Fibroblast of lung (primary cell): ENCODE data around the gene COMMD3. TPM values are rescaled to one million over a fixed set of nuclear protein-coding genes. Genes with fewer than 3 reads are reported as not detected.

ENCODE experiments used
- DNase-seq, 2 donors: peaks; one replicate each; pipeline versions ENCODE4 v3.0.0 to v3.0.0-alpha.2; 2010; ENCODE audit warnings: low read depth in 2 of 2
- H2AFZ ChIP-seq: 2 replicates; pipeline ENCODE4 v1.5.1; 2012; ENCODE audit warnings: low read length, control low read depth, inconsistent platforms
- H3K27ac ChIP-seq: 2 replicates; pipeline ENCODE4 v1.5.1; 2011; ENCODE audit warnings: low read length, control low read depth; ENCODE audit not compliant: insufficient read depth
- H3K27me3 ChIP-seq: 2 replicates; pipeline ENCODE4 v1.5.1; 2011; ENCODE audit warnings: mild to moderate bottlenecking, low read length; ENCODE audit not compliant: control insufficient read depth, insufficient read depth
- H3K36me3 ChIP-seq: 2 replicates; pipeline ENCODE4 v1.5.1; 2011; ENCODE audit warnings: low read length; ENCODE audit not compliant: control insufficient read depth, insufficient read depth
- H3K4me1 ChIP-seq: 2 replicates; pipeline ENCODE4 v1.5.1; 2011; ENCODE audit warnings: low read length; ENCODE audit not compliant: control insufficient read depth, insufficient read depth; ENCODE audit errors: extremely low read depth
- H3K4me2 ChIP-seq: 2 replicates; pipeline ENCODE4 v1.5.1; 2011; ENCODE audit warnings: low read length, control low read depth; ENCODE audit not compliant: insufficient read depth; ENCODE audit errors: extremely low read depth
- H3K4me3 ChIP-seq, 4 experiments: fragments of 200-600 bp in 1 of 4; sonication (generic) in 1 of 4; replicated peaks in 1 of 4; 2 replicates each; pipeline ENCODE4 v1.5.1; 2011 to 2016; ENCODE audit warnings: low read length in 4 of 4, low read depth in 3 of 4, mild to moderate bottlenecking in 3 of 4, control low read depth in 2 of 4, inconsistent platforms in 1 of 4, mixed read lengths in 1 of 4; ENCODE audit not compliant: insufficient read depth in 1 of 4; ENCODE audit errors: control extremely low read depth in 1 of 4
- H3K79me2 ChIP-seq: 2 replicates; pipeline ENCODE4 v1.5.1; 2012; ENCODE audit warnings: mild to moderate bottlenecking, low read length, inconsistent platforms; ENCODE audit not compliant: control insufficient read depth, insufficient read depth
- H3K9ac ChIP-seq: 2 replicates; pipeline ENCODE4 v1.5.1; 2011; ENCODE audit warnings: mild to moderate bottlenecking, low read length, control low read depth; ENCODE audit not compliant: insufficient read depth
- H3K9me3 ChIP-seq: 2 replicates; pipeline ENCODE4 v1.5.1; 2012; ENCODE audit warnings: low read depth, low read length; ENCODE audit not compliant: control insufficient read depth, insufficient read depth
- H4K20me1 ChIP-seq: 2 replicates; pipeline ENCODE4 v1.5.1; 2011; ENCODE audit warnings: low read length; ENCODE audit not compliant: control insufficient read depth, insufficient read depth; ENCODE audit errors: extremely low read depth
- CTCF ChIP-seq, 2 donors: IDR thresholded peaks in 1 of 2; conservative IDR thresholded peaks in 1 of 2; 1 replicate in 1 of 2; 2 replicates in 1 of 2; pipeline ENCODE4 v1.5.1; 2011 to 2012; ENCODE audit warnings: low read length in 2 of 2, control low read depth in 1 of 2, inconsistent platforms in 1 of 2, low read depth in 1 of 2, mild to moderate bottlenecking in 1 of 2
- EZH2 ChIP-seq: IDR thresholded peaks from 2 replicates; pipeline ENCODE4 v1.5.1; 2012; ENCODE audit warnings: low read length, control low read depth, mild to moderate bottlenecking; ENCODE audit errors: missing control alignments
- polyA plus RNA-seq, 2 donors: library from polyadenylated mRNA; depleted of rRNA in 1 of 2; stranded (reverse) in 1 of 2; unstranded in 1 of 2; fragments of >200 nt; gene quantifications; 2 replicates each; pipeline ENCODE4 v1.2.1, GENCODE V29; 2011 to 2012; ENCODE audit warnings: missing spikeins in 1 of 2
- total RNA-seq: library from RNA; depleted of rRNA; stranded (reverse); fragments of >200 nt; gene quantifications from 2 replicates; pipeline ENCODE4 v1.2.1, GENCODE V29; 2014

COMMD3 gene
- total and polyA plus RNA-seq, 2 donors (not counting 1 experiment from before 2014, with no cell fraction given) = 39.0 to 42.3 TPM

GRCh38 chr10:22278441-22278782, 37.8 kb upstream of the COMMD3 start:
- Histone ChIP-seq H3K4me3 (no peak overlapping the region), H3K9me3 (no peaks in the 10 kb centered on the region), H3K9ac (no peak overlapping the region), H3K4me2 (no peak overlapping the region), H3K27ac (no peak overlapping the region), H3K36me3 (no peaks in the 10 kb centered on the region), H3K4me1 (no peaks in the 10 kb centered on the region), H4K20me1 (no peaks in the 10 kb centered on the region), H2AFZ (no peak overlapping the region), H3K27me3 (no peaks in the 10 kb centered on the region), H3K79me2 (no peaks in the 10 kb centered on the region)
- DNase-seq = no peak
- TF ChIP-seq CTCF (conservative IDR thresholded peaks at IDR 0.05 in 1 of 2, IDR thresholded peaks at IDR 0.05 in 1 of 2; ENCODE audit: low read depth in 1 of 2, low read length in 2 of 2) = no peak
- no peak for TF ChIP-seq EZH2

- no peak for DNase-seq
- no peaks in the 10 kb centered on the region for H3K36me3 ChIP-seq
Observed at GRCh38 chr10:22280078-22280477, 36.1 kb upstream of the COMMD3 start.

GRCh38 chr10:22285130-22285529, 31.1 kb upstream of the COMMD3 start:
- DNase-seq = no peak
- no peaks in the 10 kb centered on the region for H3K27me3 ChIP-seq

More at GRCh38 chr10:22280078-22280477, 36.1 kb upstream of the COMMD3 start:
- Histone ChIP-seq H3K4me2 (no peak overlapping the region), H3K4me3 (no peak overlapping the region), H4K20me1 (no peaks in the 10 kb centered on the region), H3K9ac (no peak overlapping the region), H3K27me3 (no peaks in the 10 kb centered on the region), H2AFZ (no peak overlapping the region), H3K27ac (no peak overlapping the region), H3K4me1 (no peaks in the 10 kb centered on the region), H3K79me2 (no peaks in the 10 kb centered on the region), H3K9me3 (no peaks in the 10 kb centered on the region)
- TF ChIP-seq EZH2 = no peak
- no peak for TF ChIP-seq CTCF (conservative IDR thresholded peaks at IDR 0.05 in 1 of 2, IDR thresholded peaks at IDR 0.05 in 1 of 2; ENCODE audit: low read depth in 1 of 2, low read length in 2 of 2)

More at GRCh38 chr10:22285130-22285529, 31.1 kb upstream of the COMMD3 start:
- H4K20me1 ChIP-seq = no peaks in the 10 kb centered on the region
- no peak overlapping the region for H3K27ac ChIP-seq
- no peaks in the 10 kb centered on the region for H3K79me2 ChIP-seq
- no peaks in the 10 kb centered on the region for H3K9me3 ChIP-seq
- no peaks in the 10 kb centered on the region for H3K36me3 ChIP-seq
- no peak overlapping the region for H3K9ac ChIP-seq
- H3K4me1 ChIP-seq = no peaks in the 10 kb centered on the region
- H2AFZ ChIP-seq = no peak overlapping the region
- no peak overlapping the region for H3K4me3 ChIP-seq
- no peak overlapping the region for H3K4me2 ChIP-seq
- TF ChIP-seq EZH2 (no peak), CTCF (conservative IDR thresholded peaks at IDR 0.05 in 1 of 2, IDR thresholded peaks at IDR 0.05 in 1 of 2; ENCODE audit: low read depth in 1 of 2, low read length in 2 of 2) (no peak)
